ENCODE data around the gene CPLANE2.
"Not testable (repeated sequence)": the region's sequence is repeated elsewhere in the genome, so short reads cannot be mapped to it uniquely, and the experiment has no call there.

Gene CPLANE2

GRCh38 chr1:16254263-16254928 lies 17.4 kb upstream of the CPLANE2 start:
- no peak overlapping the region for H3K4me3 Mint-ChIP-seq
- no peak for DNase-seq
- no peaks in the 10 kb centered on the region for H3K9me3 Mint-ChIP-seq
- peak overlapping the region; percentile 59 for H3K27ac Mint-ChIP-seq
- peaks cover 12% of the 10 kb centered on the region for H3K4me1 Mint-ChIP-seq (ENCODE audit: low read depth)
- H3K36me3 Mint-ChIP-seq (ENCODE audit: low read depth): peaks cover 65% of the 10 kb centered on the region
- no peaks in the 10 kb centered on the region for H3K27me3 Mint-ChIP-seq

- H3K9me3 Mint-ChIP-seq: no peaks in the 10 kb centered on the region
- DNase-seq: no peak
- H3K27me3 Mint-ChIP-seq: no peaks in the 10 kb centered on the region
- peaks cover 70% of the 10 kb centered on the region for H3K36me3 Mint-ChIP-seq (ENCODE audit: low read depth)
- peaks cover 22% of the 10 kb centered on the region for H3K4me1 Mint-ChIP-seq (ENCODE audit: low read depth)
- H3K27ac Mint-ChIP-seq: peak overlapping the region; percentile 23
- H3K4me3 Mint-ChIP-seq: no peak overlapping the region
These were observed 16.4 kb upstream of the CPLANE2 start for GRCh38 chr1:16253332-16253922.

- H3K9me3 Mint-ChIP-seq: no peaks in the 10 kb centered on the region
- no peak for DNase-seq
- no peak overlapping the region for H3K4me3 Mint-ChIP-seq
- peaks cover 22% of the 10 kb centered on the region for H3K4me1 Mint-ChIP-seq (ENCODE audit: low read depth)
- H3K27ac Mint-ChIP-seq: peak overlapping the region; percentile 69
- no peaks in the 10 kb centered on the region for H3K27me3 Mint-ChIP-seq
- peaks cover 70% of the 10 kb centered on the region for H3K36me3 Mint-ChIP-seq (ENCODE audit: low read depth)
These were observed 15.9 kb upstream of the CPLANE2 start for GRCh38 chr1:16252912-16253311.

GRCh38 chr1:16251381-16251780 lies 14.4 kb upstream of the CPLANE2 start:
- H3K4me3 Mint-ChIP-seq: no peak overlapping the region
- no peaks in the 10 kb centered on the region for H3K27me3 Mint-ChIP-seq
- H3K4me1 Mint-ChIP-seq (ENCODE audit: low read depth): peaks cover 22% of the 10 kb centered on the region
- no peaks in the 10 kb centered on the region for H3K9me3 Mint-ChIP-seq
- H3K27ac Mint-ChIP-seq: no peak overlapping the region
- H3K36me3 Mint-ChIP-seq (ENCODE audit: low read depth): peaks cover 74% of the 10 kb centered on the region
- DNase-seq: no peak

- no peaks in the 10 kb centered on the region for H3K27me3 Mint-ChIP-seq
- DNase-seq: no peak
- peaks cover 71% of the 10 kb centered on the region for H3K36me3 Mint-ChIP-seq (ENCODE audit: low read depth)
- H3K4me1 Mint-ChIP-seq (ENCODE audit: low read depth): peaks cover 22% of the 10 kb centered on the region
- no peak overlapping the region for H3K4me3 Mint-ChIP-seq
- H3K9me3 Mint-ChIP-seq: no peaks in the 10 kb centered on the region
- H3K27ac Mint-ChIP-seq: no peak overlapping the region
These were observed 13.7 kb upstream of the CPLANE2 start for GRCh38 chr1:16250524-16251251.

- peaks cover 61% of the 10 kb centered on the region for H3K36me3 Mint-ChIP-seq (ENCODE audit: low read depth)
- no peak overlapping the region for H3K4me3 Mint-ChIP-seq
- H3K27me3 Mint-ChIP-seq: no peaks in the 10 kb centered on the region
- DNase-seq: no peak
- H3K27ac Mint-ChIP-seq: peak overlapping the region; percentile 62
- peaks cover 22% of the 10 kb centered on the region for H3K4me1 Mint-ChIP-seq (ENCODE audit: low read depth)
- no peaks in the 10 kb centered on the region for H3K9me3 Mint-ChIP-seq
These were observed 12.7 kb upstream of the CPLANE2 start for GRCh38 chr1:16249596-16250241.

GRCh38 chr1:16248603-16249516 lies 11.9 kb upstream of the CPLANE2 start:
- Mint-ChIP-seq H3K27ac (peak overlapping the region; percentile 65), H3K9me3 (no peaks in the 10 kb centered on the region), H3K4me1 (ENCODE audit: low read depth) (peaks cover 24% of the 10 kb centered on the region), H3K4me3 (no peak overlapping the region), H3K27me3 (no peaks in the 10 kb centered on the region), H3K36me3 (ENCODE audit: low read depth) (peaks cover 53% of the 10 kb centered on the region)
- no peak for DNase-seq

GRCh38 chr1:16248007-16248436 lies 11.0 kb upstream of the CPLANE2 start:
- no peaks in the 10 kb centered on the region for H3K9me3 Mint-ChIP-seq
- H3K27ac Mint-ChIP-seq: no peak overlapping the region
- peaks cover 24% of the 10 kb centered on the region for H3K4me1 Mint-ChIP-seq (ENCODE audit: low read depth)
- H3K36me3 Mint-ChIP-seq (ENCODE audit: low read depth): peaks cover 45% of the 10 kb centered on the region
- H3K27me3 Mint-ChIP-seq: no peaks in the 10 kb centered on the region
- no peak overlapping the region for H3K4me3 Mint-ChIP-seq
- no peak for DNase-seq

- Mint-ChIP-seq H3K4me1 (ENCODE audit: low read depth) (peaks cover 24% of the 10 kb centered on the region), H3K9me3 (no peaks in the 10 kb centered on the region), H3K27ac (peak overlapping the region; percentile 61), H3K36me3 (ENCODE audit: low read depth) (peaks cover 41% of the 10 kb centered on the region), H3K4me3 (no peak overlapping the region), H3K27me3 (no peaks in the 10 kb centered on the region)
- no peak for DNase-seq
These were observed 10.5 kb upstream of the CPLANE2 start for GRCh38 chr1:16247441-16247840.

GRCh38 chr1:16246961-16247360 lies 10.0 kb upstream of the CPLANE2 start:
- Mint-ChIP-seq H3K27ac (peak overlapping the region; percentile 61), H3K4me1 (ENCODE audit: low read depth) (peaks cover 24% of the 10 kb centered on the region), H3K27me3 (no peaks in the 10 kb centered on the region), H3K36me3 (ENCODE audit: low read depth) (peaks cover 36% of the 10 kb centered on the region), H3K9me3 (no peaks in the 10 kb centered on the region), H3K4me3 (no peak overlapping the region)
- no peak for DNase-seq

GRCh38 chr1:16246239-16246638 lies 9.3 kb upstream of the CPLANE2 start:
- Mint-ChIP-seq H3K4me1 (ENCODE audit: low read depth) (peaks cover 24% of the 10 kb centered on the region), H3K36me3 (ENCODE audit: low read depth) (peaks cover 29% of the 10 kb centered on the region)
- not testable (repeated sequence) for H3K27me3 Mint-ChIP-seq, H3K4me3 Mint-ChIP-seq, DNase-seq, H3K9me3 Mint-ChIP-seq, H3K27ac Mint-ChIP-seq

- Mint-ChIP-seq H3K27me3 (no peaks in the 10 kb centered on the region), H3K27ac (no peak overlapping the region), H3K36me3 (ENCODE audit: low read depth) (peaks cover 23% of the 10 kb centered on the region)
These were observed 8.7 kb upstream of the CPLANE2 start for GRCh38 chr1:16245476-16246196.

GRCh38 chr1:16244650-16245285 lies 7.8 kb upstream of the CPLANE2 start:
- H3K4me3 Mint-ChIP-seq: no peak overlapping the region
- H3K9me3 Mint-ChIP-seq: no peaks in the 10 kb centered on the region
- peaks cover 17% of the 10 kb centered on the region for H3K36me3 Mint-ChIP-seq (ENCODE audit: low read depth)
- peaks cover 19% of the 10 kb centered on the region for H3K4me1 Mint-ChIP-seq (ENCODE audit: low read depth)
- H3K27me3 Mint-ChIP-seq: no peaks in the 10 kb centered on the region
- H3K27ac Mint-ChIP-seq: no peak overlapping the region
- DNase-seq: no peak

More at GRCh38 chr1:16245476-16246196, 8.7 kb upstream of the CPLANE2 start:
- H3K9me3 Mint-ChIP-seq: no peaks in the 10 kb centered on the region
- H3K4me3 Mint-ChIP-seq: no peak overlapping the region
- DNase-seq: no peak
- H3K4me1 Mint-ChIP-seq (ENCODE audit: low read depth): peaks cover 22% of the 10 kb centered on the region

All from activated T-cell treated with anti-CD3 and anti-CD28 coated beads, Interleukin-2, amount 50 U/mL, for 24 hours (primary cell).